Fibroblast of the conjunctiva (primary cell): ENCODE measurements around the gene CLCC1.

ENCODE experiments used
- DNase-seq: peaks from one replicate; pipeline ENCODE4 v3.0.0-alpha.2; 2010; ENCODE audit warnings: low read depth

Gene CLCC1

GRCh38 chr1:108916788-108917187 lies 46.5 kb downstream of the CLCC1 start:
- no peak for DNase-seq
